Measurements from ENCODE around the gene NUDT6.

The NUDT6 gene

GRCh38 chr4:122917731-122918130, 4.7 kb downstream of the NUDT6 start:
- no peak for DNase-seq
- no peaks in the 10 kb centered on the region for H3K9me3 ChIP-seq (ENCODE audit: control insufficient read depth, low read length)
- H3K4me1 ChIP-seq (ENCODE audit: control insufficient read depth, insufficient read depth, low read length, poor library complexity, severe bottlenecking), result peaks cover 6% of the 10 kb centered on the region
- H3K27me3 ChIP-seq (replicated peaks; ENCODE audit: control insufficient read depth, insufficient read depth, low read length, poor library complexity, severe bottlenecking), result no peaks in the 10 kb centered on the region
- no peak overlapping the region for H3K4me3 ChIP-seq (ENCODE audit: insufficient read depth, low read depth, low read length, poor library complexity, severe bottlenecking)
- H3K36me3 ChIP-seq (ENCODE audit: control insufficient read depth, insufficient read depth, low read length), result no peaks in the 10 kb centered on the region
- H3K27ac ChIP-seq (ENCODE audit: insufficient read depth, low read length, poor library complexity, severe bottlenecking), result no peak overlapping the region

- H3K27me3 ChIP-seq (replicated peaks; ENCODE audit: control insufficient read depth, insufficient read depth, low read length, poor library complexity, severe bottlenecking), result no peaks in the 10 kb centered on the region
- no peak overlapping the region for H3K4me3 ChIP-seq (ENCODE audit: insufficient read depth, low read depth, low read length, poor library complexity, severe bottlenecking)
- H3K4me1 ChIP-seq (ENCODE audit: control insufficient read depth, insufficient read depth, low read length, poor library complexity, severe bottlenecking), result no peaks in the 10 kb centered on the region
- no peaks in the 10 kb centered on the region for H3K36me3 ChIP-seq (ENCODE audit: control insufficient read depth, insufficient read depth, low read length)
- H3K27ac ChIP-seq (ENCODE audit: insufficient read depth, low read length, poor library complexity, severe bottlenecking), result no peak overlapping the region
- DNase-seq, result no peak
- H3K9me3 ChIP-seq (ENCODE audit: control insufficient read depth, low read length), result no peaks in the 10 kb centered on the region
Measured at GRCh38 chr4:122914938-122915337, 7.5 kb downstream of the NUDT6 start.

GRCh38 chr4:122914292-122914904, 8.0 kb downstream of the NUDT6 start:
- Histone ChIP-seq H3K4me1 (ENCODE audit: control insufficient read depth, insufficient read depth, low read length, poor library complexity, severe bottlenecking) (no peaks in the 10 kb centered on the region), H3K27ac (ENCODE audit: insufficient read depth, low read length, poor library complexity, severe bottlenecking) (no peak overlapping the region), H3K36me3 (ENCODE audit: control insufficient read depth, insufficient read depth, low read length) (no peaks in the 10 kb centered on the region), H3K9me3 (ENCODE audit: control insufficient read depth, low read length) (no peaks in the 10 kb centered on the region), H3K4me3 (ENCODE audit: insufficient read depth, low read depth, low read length, poor library complexity, severe bottlenecking) (no peak overlapping the region), H3K27me3 (replicated peaks; ENCODE audit: control insufficient read depth, insufficient read depth, low read length, poor library complexity, severe bottlenecking) (no peaks in the 10 kb centered on the region)
- no peak for DNase-seq

GRCh38 chr4:122912810-122913575, 9.4 kb downstream of the NUDT6 start:
- H3K27me3 ChIP-seq (replicated peaks; ENCODE audit: control insufficient read depth, insufficient read depth, low read length, poor library complexity, severe bottlenecking), result no peaks in the 10 kb centered on the region
- DNase-seq, result no peak
- no peak overlapping the region for H3K4me3 ChIP-seq (ENCODE audit: insufficient read depth, low read depth, low read length, poor library complexity, severe bottlenecking)
- H3K9me3 ChIP-seq (ENCODE audit: control insufficient read depth, low read length), result no peaks in the 10 kb centered on the region
- H3K27ac ChIP-seq (ENCODE audit: insufficient read depth, low read length, poor library complexity, severe bottlenecking), result no peak overlapping the region
- H3K4me1 ChIP-seq (ENCODE audit: control insufficient read depth, insufficient read depth, low read length, poor library complexity, severe bottlenecking), result no peaks in the 10 kb centered on the region
- no peaks in the 10 kb centered on the region for H3K36me3 ChIP-seq (ENCODE audit: control insufficient read depth, insufficient read depth, low read length)

- Histone ChIP-seq H3K27me3 (replicated peaks; ENCODE audit: control insufficient read depth, insufficient read depth, low read length, poor library complexity, severe bottlenecking) (no peaks in the 10 kb centered on the region), H3K27ac (ENCODE audit: insufficient read depth, low read length, poor library complexity, severe bottlenecking) (no peak overlapping the region), H3K4me1 (ENCODE audit: control insufficient read depth, insufficient read depth, low read length, poor library complexity, severe bottlenecking) (no peaks in the 10 kb centered on the region), H3K36me3 (ENCODE audit: control insufficient read depth, insufficient read depth, low read length) (no peaks in the 10 kb centered on the region), H3K9me3 (ENCODE audit: control insufficient read depth, low read length) (no peaks in the 10 kb centered on the region), H3K4me3 (ENCODE audit: insufficient read depth, low read depth, low read length, poor library complexity, severe bottlenecking) (no peak overlapping the region)
- DNase-seq, result no peak
Measured at GRCh38 chr4:122911588-122911987, 10.8 kb downstream of the NUDT6 start.

GRCh38 chr4:122909683-122910082, 12.7 kb downstream of the NUDT6 start:
- H3K27ac ChIP-seq (ENCODE audit: insufficient read depth, low read length, poor library complexity, severe bottlenecking), result no peak overlapping the region
- no peak for DNase-seq
- H3K9me3 ChIP-seq (ENCODE audit: control insufficient read depth, low read length), result no peaks in the 10 kb centered on the region
- no peak overlapping the region for H3K4me3 ChIP-seq (ENCODE audit: insufficient read depth, low read depth, low read length, poor library complexity, severe bottlenecking)
- H3K27me3 ChIP-seq (replicated peaks; ENCODE audit: control insufficient read depth, insufficient read depth, low read length, poor library complexity, severe bottlenecking), result no peaks in the 10 kb centered on the region
- no peaks in the 10 kb centered on the region for H3K36me3 ChIP-seq (ENCODE audit: control insufficient read depth, insufficient read depth, low read length)
- H3K4me1 ChIP-seq (ENCODE audit: control insufficient read depth, insufficient read depth, low read length, poor library complexity, severe bottlenecking), result no peaks in the 10 kb centered on the region

GRCh38 chr4:122908223-122908622, 14.2 kb downstream of the NUDT6 start:
- H3K36me3 ChIP-seq (ENCODE audit: control insufficient read depth, insufficient read depth, low read length), result no peaks in the 10 kb centered on the region
- no peaks in the 10 kb centered on the region for H3K9me3 ChIP-seq (ENCODE audit: control insufficient read depth, low read length)
- H3K27me3 ChIP-seq (replicated peaks; ENCODE audit: control insufficient read depth, insufficient read depth, low read length, poor library complexity, severe bottlenecking), result no peaks in the 10 kb centered on the region
- H3K27ac ChIP-seq (ENCODE audit: insufficient read depth, low read length, poor library complexity, severe bottlenecking), result no peak overlapping the region
- H3K4me1 ChIP-seq (ENCODE audit: control insufficient read depth, insufficient read depth, low read length, poor library complexity, severe bottlenecking), result no peaks in the 10 kb centered on the region
- DNase-seq, result no peak
- no peak overlapping the region for H3K4me3 ChIP-seq (ENCODE audit: insufficient read depth, low read depth, low read length, poor library complexity, severe bottlenecking)

- no peak overlapping the region for H3K27ac ChIP-seq (ENCODE audit: insufficient read depth, low read length, poor library complexity, severe bottlenecking)
- no peaks in the 10 kb centered on the region for H3K27me3 ChIP-seq (replicated peaks; ENCODE audit: control insufficient read depth, insufficient read depth, low read length, poor library complexity, severe bottlenecking)
Measured at GRCh38 chr4:122906859-122907305, 15.5 kb downstream of the NUDT6 start.

GRCh38 chr4:122903766-122904288, 18.6 kb downstream of the NUDT6 start:
- no peak overlapping the region for H3K4me3 ChIP-seq (ENCODE audit: insufficient read depth, low read depth, low read length, poor library complexity, severe bottlenecking)
- H3K27me3 ChIP-seq (replicated peaks; ENCODE audit: control insufficient read depth, insufficient read depth, low read length, poor library complexity, severe bottlenecking), result no peaks in the 10 kb centered on the region
- H3K9me3 ChIP-seq (ENCODE audit: control insufficient read depth, low read length), result no peaks in the 10 kb centered on the region
- H3K4me1 ChIP-seq (ENCODE audit: control insufficient read depth, insufficient read depth, low read length, poor library complexity, severe bottlenecking), result no peaks in the 10 kb centered on the region
- DNase-seq, result no peak
- no peaks in the 10 kb centered on the region for H3K36me3 ChIP-seq (ENCODE audit: control insufficient read depth, insufficient read depth, low read length)
- H3K27ac ChIP-seq (ENCODE audit: insufficient read depth, low read length, poor library complexity, severe bottlenecking), result no peak overlapping the region

More at GRCh38 chr4:122906859-122907305, 15.5 kb downstream of the NUDT6 start:
- no peak overlapping the region for H3K4me3 ChIP-seq (ENCODE audit: insufficient read depth, low read depth, low read length, poor library complexity, severe bottlenecking)
- H3K36me3 ChIP-seq (ENCODE audit: control insufficient read depth, insufficient read depth, low read length), result no peaks in the 10 kb centered on the region
- DNase-seq, result no peak
- no peaks in the 10 kb centered on the region for H3K9me3 ChIP-seq (ENCODE audit: control insufficient read depth, low read length)
- H3K4me1 ChIP-seq (ENCODE audit: control insufficient read depth, insufficient read depth, low read length, poor library complexity, severe bottlenecking), result no peaks in the 10 kb centered on the region

All from effector memory CD4-positive, alpha-beta T cell (primary cell).